Heart left ventricle (tissue), 16 donors: Measurements from ENCODE around the gene SECTM1. TPM values are rescaled to one million over a fixed set of nuclear protein-coding genes. Genes with fewer than 3 reads are reported as not detected.

Experiments used
- ATAC-seq, 4 donors: fragments of 200-7000 bp; cut with Tn5 transposase; one replicate each; pipeline ENCODE4 v1.9.1; 2020 to 2022; ENCODE audit warnings: moderate library complexity in 4 of 4, mild to moderate bottlenecking in 3 of 4, moderate number of reproducible peaks in 1 of 4
- DNase-seq, 5 donors: peaks; one replicate each; pipeline ENCODE4 v3.0.0-alpha.2; 2020
- H3K27ac ChIP-seq, 12 donors: fragments of 200-600 bp; sonication (generic) in 4 of 12; one replicate each; pipeline versions ENCODE4 v1.5.0 to v1.8.0; 2016 to 2022; ENCODE audit warnings: mild to moderate bottlenecking in 2 of 12
- H3K27me3 ChIP-seq, 9 donors: fragments of 200-600 bp; sonication (generic) in 2 of 9; one replicate each; pipeline versions ENCODE4 v1.5.1 to v1.8.0; 2016 to 2022; ENCODE audit warnings: mild to moderate bottlenecking in 3 of 9
- H3K36me3 ChIP-seq, 9 donors: fragments of 200-600 bp; sonication (generic) in 2 of 9; one replicate each; pipeline versions ENCODE4 v1.5.0 to v1.8.0; 2018 to 2022; ENCODE audit warnings: mild to moderate bottlenecking in 2 of 9
- H3K4me1 ChIP-seq, 12 donors: fragments of 200-600 bp; sonication (generic) in 4 of 12; one replicate each; pipeline versions ENCODE4 v1.5.0 to v1.8.0; 2016 to 2022; ENCODE audit warnings: mild to moderate bottlenecking in 3 of 12
- H3K4me3 ChIP-seq, 12 donors: fragments of 200-600 bp; sonication (generic) in 4 of 12; one replicate each; pipeline versions ENCODE4 v1.5.0 to v1.8.0; 2017 to 2022; ENCODE audit warnings: mild to moderate bottlenecking in 9 of 12, moderate library complexity in 4 of 12
- H3K9me3 ChIP-seq, 12 donors: fragments of 200-600 bp; sonication (generic) in 4 of 12; one replicate each; pipeline versions ENCODE4 v1.5.0 to v1.8.0; 2016 to 2022; ENCODE audit warnings: mild to moderate bottlenecking in 1 of 12
- POLR2A ChIP-seq, 2 donors: fragments of 450-650 bp; IDR thresholded peaks; one replicate each; pipeline ENCODE4 v1.6.1; 2017; ENCODE audit warnings: antibody characterized with exemption in 2 of 2, mild to moderate bottlenecking in 2 of 2, moderate library complexity in 2 of 2
- WGBS, 4 donors: extraction: QIAGEN DNeasy Blood & Tissue Kit in 2 of 4; methylation state at CpG; one replicate each; pipeline versions ENCODE4 v1.1.5 to v1.1.7; 2013 to 2018; 5-methylcytosine and 5-hydroxymethylcytosine counted together
- intact Hi-C, 10 donors: fragments of 100-400 bp; cut with DNase I; formaldehyde crosslinking; loops; one replicate each; pipeline versions ENCODE4 v1.11.1 to v1.14.2; 2022
- polyA plus RNA-seq, 2 donors: library from polyadenylated mRNA; stranded (reverse); fragments of 200-250 nt; gene quantifications; one replicate each; pipeline ENCODE4 v1.2.3, GENCODE V29; 2013
- total RNA-seq, 9 donors: library from RNA; depleted of rRNA in 2 of 9; stranded (reverse); fragments of >200 nt in 2 of 9; fragmentation: NEBNext Ultra II Directional in 3 of 9; extraction: Animal tissue kit (Norgen Biotek cat#: 25700) in 3 of 9; gene quantifications; one replicate each; pipeline versions ENCODE4 v1.1.0 to v1.2.4, GENCODE V29; 2016 to 2023
- TF ChIP-seq, protein P1 (sequence below), 12 donors: fragments of 200-600 bp; sonication (generic) in 4 of 12; IDR thresholded peaks; one replicate each; pipeline versions ENCODE4 v1.5.0 to v1.8.0; 2018 to 2022; ENCODE audit warnings: antibody characterized with exemption in 12 of 12, mild to moderate bottlenecking in 5 of 12
- donor health status: ischemic (EF 13 %, LVEDD 7.1; RV severe dilation, severe dysfunction).
- donor health status: healthy with polysubstance abuse.
- donor health status: DM: no; HTN: yes; CAD: no.
- donor health status: DM: no; HTN: no; CAD: no.
- donor health status: ischemic (EF 25% LVEDD 6.9; RV normal size, moderate dysfunction).
- donor health status: ischemic (EF 25% LVEDD 5.7; RV mildly dilated, moderate dysfunction).
- donor health status: healthy.
- donor health status: DM: yes; HTN: yes; CAD: no.
- donor health status: ischemic (EF 35%, LVEDD 5.7; RV mildly dilated, moderate dysfunction).
- donor health status: nonischemic (EF 11% LVEDD 7.7; RV severe dilation, severe dysfunction).
- donor health status: DM: yes; HTN: yes; CAD: no.
- donor health status: PGD.
- donor health status: ischemic (EF 29% LVEDD 5.4; RV normal size, mild dysfunction).
- donor health status: nonischemic (EF 23%, LVEDD 6.1; RV moderate dilation, normal function).

The SECTM1 gene
- total and polyA plus RNA-seq, 11 donors: 2.3 to 41.6 (median 3.4) TPM

DNA sequence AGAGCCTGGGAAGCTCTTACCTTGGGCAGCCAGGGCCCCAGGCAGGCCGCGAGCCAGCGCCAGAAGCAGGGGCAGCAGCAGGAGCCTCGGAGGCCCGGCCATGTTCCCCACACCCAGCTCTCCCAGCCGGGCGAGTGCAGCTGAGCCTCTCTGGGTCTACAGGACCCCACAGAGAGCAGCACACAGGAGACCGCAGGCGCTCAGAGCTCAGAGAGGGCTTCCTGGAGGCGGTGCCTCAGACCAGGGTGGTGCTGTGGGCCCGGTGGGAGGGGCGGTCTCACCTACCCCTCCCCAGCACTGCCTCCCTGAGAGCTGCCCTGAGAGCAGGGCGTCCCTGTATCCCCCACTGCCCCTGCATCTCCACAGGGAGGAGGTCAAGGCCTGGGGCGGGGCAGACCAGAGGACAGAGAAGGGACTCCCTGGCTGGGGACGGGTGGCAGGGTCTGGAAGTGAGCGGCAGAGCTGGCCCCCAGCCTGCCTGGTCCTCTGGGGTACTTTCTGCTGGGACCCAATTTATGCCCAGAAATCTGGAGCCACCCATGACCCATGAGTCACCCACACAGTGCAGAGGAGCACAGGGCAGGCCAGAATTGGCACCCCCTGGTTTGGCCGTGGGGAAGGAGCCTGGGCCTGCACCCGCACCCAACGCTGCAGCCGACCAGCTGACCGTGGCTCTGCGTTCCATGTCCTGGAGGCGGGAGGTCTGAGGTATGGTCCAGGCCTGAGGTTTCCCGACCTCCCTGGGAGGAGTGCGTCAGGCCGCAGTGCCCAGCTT is 16.0 kb downstream of the SECTM1 start, which contains the start of gene CD7:
CD7 (minus strand) TSS at position 215 of the 775 bp plus-strand sequence; CDS start at position 102, 113 bp downstream.
- Histone ChIP-seq H3K27me3 (peaks cover 8 to 50% (median 25%) of the 10 kb centered on the region in 9 donors), H3K27ac (peak within 1 kb of the TSS in 1 of 12 donors; percentile 28), H3K36me3 (no peaks in the 10 kb centered on the region), H3K9me3 (no peaks in the 10 kb centered on the region), H3K4me3 (peak within 1 kb of the TSS in 2 of 12 donors; percentile 5 to 49), H3K4me1 (peaks cover 0 to 29% (median 4%) of the 10 kb centered on the region in 12 donors)
- no peak for ATAC-seq
- 79 to 88% (median 82%) methylated on average over 17 to 26 of the region's 26 CpGs for WGBS, 4 donors
- intact Hi-C loops: no loop called here
- DNase-seq: no peak
- TF ChIP-seq, protein P1, sequence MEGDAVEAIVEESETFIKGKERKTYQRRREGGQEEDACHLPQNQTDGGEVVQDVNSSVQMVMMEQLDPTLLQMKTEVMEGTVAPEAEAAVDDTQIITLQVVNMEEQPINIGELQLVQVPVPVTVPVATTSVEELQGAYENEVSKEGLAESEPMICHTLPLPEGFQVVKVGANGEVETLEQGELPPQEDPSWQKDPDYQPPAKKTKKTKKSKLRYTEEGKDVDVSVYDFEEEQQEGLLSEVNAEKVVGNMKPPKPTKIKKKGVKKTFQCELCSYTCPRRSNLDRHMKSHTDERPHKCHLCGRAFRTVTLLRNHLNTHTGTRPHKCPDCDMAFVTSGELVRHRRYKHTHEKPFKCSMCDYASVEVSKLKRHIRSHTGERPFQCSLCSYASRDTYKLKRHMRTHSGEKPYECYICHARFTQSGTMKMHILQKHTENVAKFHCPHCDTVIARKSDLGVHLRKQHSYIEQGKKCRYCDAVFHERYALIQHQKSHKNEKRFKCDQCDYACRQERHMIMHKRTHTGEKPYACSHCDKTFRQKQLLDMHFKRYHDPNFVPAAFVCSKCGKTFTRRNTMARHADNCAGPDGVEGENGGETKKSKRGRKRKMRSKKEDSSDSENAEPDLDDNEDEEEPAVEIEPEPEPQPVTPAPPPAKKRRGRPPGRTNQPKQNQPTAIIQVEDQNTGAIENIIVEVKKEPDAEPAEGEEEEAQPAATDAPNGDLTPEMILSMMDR (IDR thresholded peaks at IDR 0.05): no peak
- TF ChIP-seq POLR2A (IDR thresholded peaks at IDR 0.05): no peak

DNA sequence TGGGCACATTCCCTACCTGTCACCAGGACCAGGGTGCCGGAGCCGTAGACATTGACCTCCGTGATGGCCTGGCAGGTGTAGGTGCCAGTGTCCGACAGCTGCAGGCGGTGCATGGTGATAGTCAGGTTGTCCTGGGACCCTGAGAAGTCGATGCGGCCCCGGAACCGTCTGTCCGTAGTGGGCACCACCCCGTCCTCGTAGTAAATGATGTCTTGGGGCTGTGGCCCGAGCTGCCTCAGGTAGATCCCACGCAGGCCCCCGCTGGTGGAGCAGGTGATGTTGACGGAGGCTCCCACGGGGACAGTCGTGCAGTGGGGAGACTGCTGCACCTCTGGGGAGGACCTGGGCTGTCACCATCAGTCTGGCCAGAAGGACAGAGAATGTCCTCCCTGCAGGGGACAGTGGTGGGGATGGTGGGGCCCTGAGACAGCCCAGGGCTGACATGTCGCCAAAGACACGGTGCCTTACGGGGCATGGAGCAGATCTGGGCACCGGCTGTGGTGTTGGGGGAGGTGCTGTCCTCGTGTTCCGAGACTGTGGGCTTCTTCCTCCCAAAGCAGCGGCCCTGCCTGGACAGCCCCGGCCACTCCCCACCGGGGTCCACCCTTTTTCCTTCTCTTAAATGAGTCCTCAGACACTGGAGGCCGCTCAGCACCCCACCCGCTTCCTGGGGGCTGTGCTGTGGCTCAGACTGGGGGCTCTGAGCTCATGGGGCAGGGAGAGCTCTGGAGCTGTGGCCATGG is 16.7 kb downstream of the SECTM1 start:
- WGBS, 4 donors: 74 to 84% (median 76%) methylated on average over 18 to 29 of the region's 29 CpGs
- Histone ChIP-seq H3K4me3 (peak overlapping the region in 2 of 12 donors; percentile 5 to 49), H3K27me3 (peaks cover 8 to 53% (median 25%) of the 10 kb centered on the region in 9 donors)

DNA sequence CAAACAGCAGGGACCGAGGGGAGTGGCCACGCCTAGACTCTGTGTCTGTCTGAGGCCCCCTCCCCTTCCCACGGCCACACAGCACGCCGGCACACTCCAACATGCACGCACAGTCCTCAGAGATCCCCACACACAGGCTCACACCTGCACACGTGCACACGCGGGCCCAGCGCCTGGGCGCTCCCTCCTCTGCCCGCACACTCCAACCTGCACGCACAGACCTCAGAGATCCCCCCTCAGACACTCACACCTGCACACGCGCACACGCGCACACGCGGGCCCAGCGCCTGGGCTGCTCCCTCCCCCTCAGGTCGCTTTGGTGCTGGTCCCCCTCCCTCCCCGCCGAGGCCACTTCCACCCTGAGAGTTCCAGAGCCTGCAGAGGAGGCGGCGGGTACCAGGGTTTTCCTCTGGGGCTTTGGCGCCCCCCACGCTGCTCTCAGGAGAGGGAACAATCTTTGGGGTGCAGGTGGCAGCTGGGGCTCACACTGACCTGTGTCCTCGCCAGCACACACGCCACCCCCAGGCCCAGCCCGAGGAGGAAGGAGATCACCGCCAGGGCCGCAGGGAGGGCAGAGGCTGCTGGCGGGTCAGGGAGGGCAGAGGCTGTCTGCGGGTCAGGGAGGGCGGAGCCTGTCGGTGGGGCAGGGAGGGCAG is 17.7 kb downstream of the SECTM1 start:
- Histone ChIP-seq H3K4me1 (peaks cover 0 to 21% (median 0%) of the 10 kb centered on the region in 12 donors), H3K9me3 (no peaks in the 10 kb centered on the region), H3K27ac (no peak overlapping the region), H3K36me3 (no peaks in the 10 kb centered on the region), H3K4me3 (peak overlapping the region in 3 of 12 donors; percentile 19 to 49 (median 25)), H3K27me3 (peaks cover 8 to 53% (median 28%) of the 10 kb centered on the region in 9 donors)
- TF ChIP-seq, protein P1 (IDR thresholded peaks at IDR 0.05): no peak
- TF ChIP-seq POLR2A (IDR thresholded peaks at IDR 0.05): no peak
- ATAC-seq (peak in 1 of 4 donors; percentile 29), DNase-seq (peak in 1 of 5 donors; percentile 28)
- intact Hi-C loops: no loop called here
- 23 to 38% (median 32%) methylated on average over 20 to 36 of the region's 36 CpGs for WGBS, 4 donors

More for the DNA sequence above, 16.7 kb downstream of the SECTM1 start:
- Histone ChIP-seq H3K36me3 (no peaks in the 10 kb centered on the region), H3K4me1 (peaks cover 0 to 29% (median 4%) of the 10 kb centered on the region in 12 donors), H3K27ac (peak overlapping the region in 1 of 12 donors; percentile 28), H3K9me3 (no peaks in the 10 kb centered on the region)
- intact Hi-C loops: no loop called here
- DNase-seq (peak in 2 of 5 donors; percentile 27 to 56), ATAC-seq (no peak)
- TF ChIP-seq POLR2A (IDR thresholded peaks at IDR 0.05): no peak
- TF ChIP-seq, protein P1 (IDR thresholded peaks at IDR 0.05): no peak
